NOMO-1 treated with DMSO at 0.1 percent for 48 hours (cell line): ENCODE data around the gene NOBOX.
"Not testable (repeated sequence)": the region's sequence is repeated elsewhere in the genome, so short reads cannot be mapped to it uniquely, and the experiment has no call there.

Experiments
- DNase-seq: peaks from one replicate; lab custom pipeline; 2025; ENCODE audit not compliant: unreplicated experiment; lab: John Stamatoyannopoulos, UW

Gene NOBOX

GRCh38 chr7:144403649-144404061 lies at the start of gene NOBOX:
Gene NOBOX (minus strand): TSS chr7:144403693.
- no peak for DNase-seq

- no peak for DNase-seq
Measured at GRCh38 chr7:144452064-144452463, 48.6 kb upstream of the NOBOX start.

- DNase-seq: no peak
Measured at GRCh38 chr7:144445590-144445989, 42.1 kb upstream of the NOBOX start.

- no peak for DNase-seq
Measured at GRCh38 chr7:144439717-144440205, 36.3 kb upstream of the NOBOX start.

GRCh38 chr7:144438759-144439158 lies 35.3 kb upstream of the NOBOX start:
- DNase-seq: no peak

- DNase-seq: no peak
Measured at GRCh38 chr7:144437370-144438191, 34.1 kb upstream of the NOBOX start.

GRCh38 chr7:144436500-144436899 lies 33.0 kb upstream of the NOBOX start:
- DNase-seq: no peak

- DNase-seq: no peak
Measured at GRCh38 chr7:144428431-144428830, 24.9 kb upstream of the NOBOX start.

- DNase-seq: not testable (repeated sequence)
Measured at GRCh38 chr7:144427539-144427938, 24.0 kb upstream of the NOBOX start.

GRCh38 chr7:144418931-144419330 lies 15.4 kb upstream of the NOBOX start:
- not testable (repeated sequence) for DNase-seq

GRCh38 chr7:144416341-144416740 lies 12.8 kb upstream of the NOBOX start:
- DNase-seq: no peak

- no peak for DNase-seq
Measured at GRCh38 chr7:144415858-144416257, 12.4 kb upstream of the NOBOX start.

- no peak for DNase-seq
Measured at GRCh38 chr7:144414815-144415214, 11.3 kb upstream of the NOBOX start.

- no peak for DNase-seq
Measured at GRCh38 chr7:144410441-144410840, 6.9 kb upstream of the NOBOX start.

GRCh38 chr7:144408121-144408520 lies 4.6 kb upstream of the NOBOX start:
- no peak for DNase-seq

- no peak for DNase-seq
Measured at GRCh38 chr7:144407266-144407931, 3.9 kb upstream of the NOBOX start.

GRCh38 chr7:144404946-144405345 lies 1.5 kb upstream of the NOBOX start:
- no peak for DNase-seq

GRCh38 chr7:144403102-144403501 lies 391 bp downstream of the NOBOX start:
- no peak for DNase-seq

- no peak for DNase-seq
Measured at GRCh38 chr7:144401490-144401889, 2.0 kb downstream of the NOBOX start.

- no peak for DNase-seq
Measured at GRCh38 chr7:144399946-144400345, 3.5 kb downstream of the NOBOX start.

- DNase-seq: no peak
Measured at GRCh38 chr7:144398911-144399310, 4.6 kb downstream of the NOBOX start.

- DNase-seq: no peak
Measured at GRCh38 chr7:144398291-144398690, 5.2 kb downstream of the NOBOX start.
